CD4-positive, alpha-beta T cell treated with Interleukin-15 for 4 hours (primary cell): ENCODE measurements around the gene ELMO1.
"Not testable (repeated sequence)": the region's sequence is repeated elsewhere in the genome, so short reads cannot be mapped to it uniquely, and the experiment has no call there.

Experiments used
- DNase-seq: peaks from one replicate; pipeline ENCODE4 v3.0.0-alpha.2; 2020; ENCODE audit warnings: low spot score

Gene ELMO1

DNA sequence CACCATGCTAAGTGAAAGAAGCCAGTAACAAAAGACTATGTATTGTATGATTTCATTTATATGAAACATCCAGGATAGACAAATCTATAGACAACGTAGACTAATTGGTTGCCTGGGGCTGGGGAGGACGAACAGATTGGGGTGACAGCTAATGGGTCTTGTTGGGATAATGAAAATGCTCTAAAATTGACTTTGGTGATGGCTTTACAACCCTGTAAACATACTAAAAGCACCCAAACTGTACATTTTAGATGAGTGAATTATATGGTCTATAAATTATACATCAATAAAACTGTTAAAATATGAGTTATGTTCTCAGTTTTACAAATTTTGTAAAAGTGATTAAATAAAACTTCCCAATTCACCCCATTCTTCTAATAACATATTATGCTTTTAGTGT lies 261.5 kb downstream of the ELMO1 start:
- no peak for DNase-seq

DNA sequence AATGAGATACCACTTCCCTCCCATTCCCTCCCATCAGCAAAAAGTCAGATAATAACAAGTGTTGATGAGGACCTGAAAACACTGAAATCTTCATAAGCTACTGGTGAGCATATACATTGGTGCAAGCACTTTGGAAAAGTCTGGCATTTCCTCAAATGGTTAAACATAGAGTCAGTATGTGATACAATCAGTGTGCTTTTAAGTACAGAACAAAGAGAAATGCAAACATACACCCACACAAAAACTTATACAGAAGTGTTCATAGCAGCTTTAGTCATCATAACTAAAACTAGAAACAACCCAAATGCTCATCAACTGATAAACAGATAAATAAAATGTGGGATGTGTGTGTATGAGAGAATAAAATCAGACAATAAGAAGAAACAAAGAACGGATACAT lies 261.9 kb downstream of the ELMO1 start:
- no peak for DNase-seq

DNA sequence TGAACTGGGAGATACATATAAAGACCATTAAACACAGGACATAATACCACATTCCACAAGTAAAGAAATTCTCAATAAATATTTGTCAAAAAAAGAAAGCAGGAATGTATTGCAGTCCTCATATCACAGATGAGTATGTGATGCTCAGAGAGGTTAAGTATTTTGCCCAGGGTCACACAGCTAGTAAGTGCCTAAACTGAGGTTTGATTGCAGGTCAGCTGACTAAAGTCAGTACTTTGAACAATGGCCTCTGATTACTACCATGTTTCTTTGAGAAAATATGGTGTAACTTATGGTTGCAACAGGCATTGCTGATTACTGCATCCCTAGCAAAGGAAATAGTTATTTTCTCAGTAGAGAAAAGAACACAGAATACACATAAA lies 267.1 kb downstream of the ELMO1 start:
- no peak for DNase-seq

DNA sequence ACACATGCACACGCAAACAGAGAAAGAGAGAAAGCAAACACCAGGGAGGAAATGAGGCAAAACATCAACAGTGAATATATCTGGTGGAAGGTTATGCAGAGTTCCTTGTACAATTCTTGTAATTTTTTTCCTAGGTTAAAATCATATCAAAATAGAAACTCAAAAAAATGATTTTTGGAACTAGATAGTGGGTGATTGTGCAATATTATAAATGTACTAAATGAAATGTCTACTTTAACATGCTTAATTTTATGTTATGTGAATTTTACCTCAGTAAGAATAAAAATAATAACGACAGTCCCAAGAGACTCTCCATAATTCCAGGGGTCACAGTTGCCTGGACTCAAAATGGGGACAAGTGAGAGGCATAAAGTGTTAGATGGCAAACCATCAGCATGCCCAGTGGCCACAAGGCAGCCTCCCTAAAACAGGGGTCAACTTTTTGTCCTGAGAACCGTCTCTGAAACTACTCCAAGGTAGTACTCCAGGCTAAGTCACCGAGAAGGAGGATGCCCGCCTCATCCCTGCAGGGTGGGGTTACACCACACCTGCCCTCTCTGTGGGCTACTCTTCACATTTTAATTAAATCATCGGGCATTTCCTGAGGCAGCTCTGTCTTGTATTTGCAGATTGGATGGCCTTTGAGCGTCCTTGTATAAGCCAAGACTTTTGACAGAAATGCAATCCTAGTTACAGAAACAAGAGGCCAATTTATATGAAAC lies 267.7 kb downstream of the ELMO1 start:
- no peak for DNase-seq

DNA sequence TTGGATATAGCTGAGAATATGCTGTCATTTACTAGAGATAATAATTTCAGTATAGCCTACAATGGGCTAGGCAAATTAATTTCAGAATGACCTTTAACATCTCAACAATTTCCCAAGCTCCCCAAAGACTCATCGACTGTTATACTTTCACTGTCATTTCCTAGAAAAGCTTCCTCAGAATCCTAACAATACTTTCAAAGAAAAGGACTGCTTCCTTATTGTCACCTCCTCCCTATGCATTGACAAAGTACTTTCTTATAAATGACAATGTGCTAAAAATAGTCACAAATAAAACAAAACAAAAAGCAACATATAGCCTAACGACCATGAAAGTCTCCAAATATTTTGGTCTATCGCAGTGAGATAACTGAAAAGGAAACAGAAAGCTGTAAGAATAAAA lies 272.6 kb downstream of the ELMO1 start:
- no peak for DNase-seq

DNA sequence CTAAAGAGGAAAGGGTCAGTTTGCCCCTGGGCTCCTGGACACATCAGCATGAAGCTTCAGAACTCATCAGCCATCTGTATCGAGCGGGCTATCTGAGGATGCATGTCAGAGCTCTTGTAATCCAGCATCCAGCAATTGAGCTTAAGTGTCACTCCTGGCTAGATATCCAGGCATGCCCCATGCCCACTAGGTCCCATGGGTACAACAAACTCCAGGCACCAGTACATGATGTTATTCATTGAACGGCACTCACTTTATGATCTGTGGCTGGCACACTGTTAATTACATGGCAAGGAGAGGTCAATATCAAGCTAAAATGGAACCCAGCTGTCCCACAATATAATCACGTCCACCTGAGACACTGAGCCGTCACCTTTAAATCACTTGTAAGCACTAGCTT lies 274.2 kb downstream of the ELMO1 start:
- no peak for DNase-seq

DNA sequence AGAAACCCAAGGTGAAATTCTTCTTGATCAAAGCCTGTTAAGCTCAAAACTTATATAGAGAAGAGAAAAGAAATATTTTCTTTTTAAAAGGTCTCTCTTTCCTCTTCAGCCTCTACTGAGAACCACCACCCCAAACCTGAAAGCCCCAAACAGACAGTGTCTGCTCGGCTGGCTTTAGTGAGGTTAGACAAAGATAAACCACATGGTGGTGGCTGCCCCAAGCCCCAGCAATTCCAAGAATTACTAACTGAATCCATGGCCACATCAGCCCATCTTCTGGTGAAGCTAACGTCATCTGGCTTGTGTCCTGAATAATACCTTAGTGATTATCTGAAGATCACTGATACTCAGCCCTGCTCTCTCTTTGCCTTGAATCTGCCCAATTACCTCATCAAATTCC lies 275.0 kb downstream of the ELMO1 start:
- DNase-seq = no peak

DNA sequence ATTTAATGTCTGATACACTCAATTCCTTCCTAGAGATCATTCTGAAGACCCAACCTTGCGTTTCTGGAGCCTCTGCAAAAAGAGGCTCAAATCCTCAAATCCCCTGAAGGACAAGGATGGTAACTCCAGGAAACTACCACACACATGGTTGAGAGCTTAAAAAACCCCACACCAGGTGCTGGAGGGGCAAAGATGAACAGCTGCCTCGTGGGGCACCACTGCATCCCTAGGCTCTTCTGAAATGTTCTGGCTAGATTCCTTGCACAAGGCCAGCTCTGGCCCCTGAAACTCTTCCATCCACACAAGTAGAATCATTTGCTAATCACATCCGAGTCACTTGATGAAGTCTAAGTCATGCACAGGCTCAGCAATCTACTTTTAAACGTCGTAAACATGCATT lies 286.6 kb downstream of the ELMO1 start:
- DNase-seq = no peak

DNA sequence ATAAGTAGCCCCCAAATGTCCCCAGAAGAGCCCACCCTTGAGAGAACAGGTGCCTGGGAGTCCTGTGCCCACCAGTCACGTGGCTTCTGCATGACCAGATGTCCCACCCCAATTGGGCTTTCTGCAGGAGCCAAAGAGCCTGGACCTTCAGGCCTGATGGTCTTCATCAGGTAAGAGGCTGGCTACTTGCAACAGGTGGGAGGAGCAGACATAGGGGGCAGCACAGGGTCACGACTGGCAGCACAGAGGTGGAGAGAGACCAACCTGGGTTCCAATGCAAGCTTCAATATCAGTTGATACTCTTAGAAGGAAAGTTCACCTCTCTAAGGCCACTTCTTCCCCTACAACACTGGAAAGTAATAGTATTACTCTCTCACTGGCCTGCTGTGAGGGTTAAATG lies 288.0 kb downstream of the ELMO1 start:
- DNase-seq = no peak

DNA sequence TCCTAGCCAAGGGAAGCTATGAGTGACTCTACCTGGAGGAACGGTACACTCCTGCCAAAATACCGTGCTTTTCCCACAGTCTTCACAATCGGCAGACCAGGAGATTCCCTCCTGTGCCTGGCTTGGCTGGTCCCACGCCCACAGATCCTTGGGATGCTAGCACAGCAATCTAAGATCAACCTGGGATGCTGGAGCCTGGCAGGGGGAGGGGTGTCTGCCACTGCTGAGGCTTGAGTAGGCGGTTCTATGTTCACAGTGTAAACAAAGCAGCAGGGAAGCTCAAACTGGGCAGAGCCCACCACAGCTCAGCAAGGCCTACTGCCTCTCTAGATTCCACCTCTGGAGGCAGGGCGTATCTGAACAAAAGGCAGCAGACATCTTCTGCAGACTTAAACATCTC lies 295.3 kb downstream of the ELMO1 start:
- no peak for DNase-seq

DNA sequence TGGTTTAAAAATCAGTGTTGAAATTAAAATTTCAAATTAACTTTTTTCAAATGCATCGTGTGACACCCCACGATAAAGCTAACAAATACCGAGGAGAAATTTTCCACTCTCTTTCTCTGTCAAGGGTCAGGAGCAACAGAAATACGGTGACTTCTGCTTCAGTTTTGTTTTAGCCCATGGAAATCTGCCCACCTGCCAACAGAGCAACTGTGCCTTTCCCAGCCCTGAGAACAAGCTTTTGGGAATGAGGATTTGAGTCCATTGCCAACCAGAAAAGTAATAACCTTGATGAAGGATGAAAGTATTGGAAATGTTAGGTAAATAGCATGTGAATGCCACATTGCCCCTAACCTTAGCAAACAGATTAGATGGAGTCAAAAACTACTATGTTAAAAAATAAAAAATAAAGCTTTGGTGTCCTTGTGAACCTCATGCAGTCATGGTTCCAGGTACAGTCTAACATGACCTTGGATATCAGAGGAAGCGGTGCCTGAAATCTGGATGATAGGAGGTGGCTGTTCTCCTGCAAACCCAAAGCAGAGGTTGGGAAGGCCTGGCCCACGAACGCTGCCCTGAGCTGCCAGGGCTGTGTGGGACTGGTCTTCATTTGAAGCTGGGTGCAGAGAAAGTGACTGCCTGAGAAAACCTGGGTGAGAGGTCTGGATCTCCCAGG lies 296.8 kb downstream of the ELMO1 start:
- DNase-seq = no peak

DNA sequence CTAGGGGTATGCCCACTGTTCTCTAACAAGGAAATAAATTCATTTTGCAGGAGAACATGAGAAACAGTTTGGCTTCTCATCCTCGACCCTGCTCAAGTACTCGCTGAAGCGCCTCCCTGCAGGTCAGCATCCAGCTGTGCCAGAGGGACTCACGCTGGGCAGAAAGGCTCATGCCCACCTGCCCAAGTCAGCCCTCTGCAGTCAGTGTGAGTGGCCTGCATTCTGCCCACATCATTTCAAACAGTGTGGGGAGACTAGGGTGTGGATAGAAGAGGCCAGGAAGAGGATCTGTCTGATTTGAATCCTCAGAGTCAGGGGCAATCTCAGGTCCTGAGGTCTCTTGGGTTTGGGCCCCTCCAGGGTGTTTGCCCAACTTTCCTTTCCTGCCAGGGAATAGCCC lies 297.8 kb downstream of the ELMO1 start:
- DNase-seq = no peak

DNA sequence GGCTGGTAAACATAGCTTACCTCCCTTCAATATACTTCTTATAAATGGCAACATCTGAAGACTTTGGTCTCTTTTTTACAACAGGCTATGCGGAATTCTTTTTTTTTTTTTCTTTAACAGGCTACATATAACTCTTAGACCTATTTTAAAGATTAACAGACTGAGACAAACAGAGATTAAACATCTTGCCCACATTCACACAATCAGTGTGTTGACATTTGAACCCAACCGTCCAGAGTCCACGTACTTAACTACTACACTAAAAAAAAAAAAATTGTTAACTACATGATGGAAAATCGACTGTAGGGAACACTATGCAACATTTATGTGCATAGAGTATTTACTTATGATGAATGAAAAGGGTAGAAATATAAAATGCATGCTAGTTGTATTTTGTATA lies 298.5 kb downstream of the ELMO1 start:
- DNase-seq = no peak

DNA sequence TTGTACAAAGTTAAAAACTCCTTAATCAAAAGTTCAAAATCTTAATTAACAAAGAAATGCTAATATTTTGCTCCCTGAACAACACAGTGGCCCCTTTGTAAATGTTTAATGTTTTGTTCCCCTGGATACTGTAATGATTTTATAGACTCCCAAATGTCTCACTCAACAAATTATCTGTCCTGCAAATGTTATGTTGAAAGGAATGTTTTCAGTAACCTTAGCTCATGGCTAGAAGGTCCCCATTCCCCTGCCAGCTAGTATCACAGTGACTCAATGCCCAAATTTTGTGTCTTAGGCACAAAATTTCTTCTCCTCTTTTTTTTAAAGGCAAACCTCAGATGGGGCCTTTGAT lies 298.9 kb downstream of the ELMO1 start:
- no peak for DNase-seq

DNA sequence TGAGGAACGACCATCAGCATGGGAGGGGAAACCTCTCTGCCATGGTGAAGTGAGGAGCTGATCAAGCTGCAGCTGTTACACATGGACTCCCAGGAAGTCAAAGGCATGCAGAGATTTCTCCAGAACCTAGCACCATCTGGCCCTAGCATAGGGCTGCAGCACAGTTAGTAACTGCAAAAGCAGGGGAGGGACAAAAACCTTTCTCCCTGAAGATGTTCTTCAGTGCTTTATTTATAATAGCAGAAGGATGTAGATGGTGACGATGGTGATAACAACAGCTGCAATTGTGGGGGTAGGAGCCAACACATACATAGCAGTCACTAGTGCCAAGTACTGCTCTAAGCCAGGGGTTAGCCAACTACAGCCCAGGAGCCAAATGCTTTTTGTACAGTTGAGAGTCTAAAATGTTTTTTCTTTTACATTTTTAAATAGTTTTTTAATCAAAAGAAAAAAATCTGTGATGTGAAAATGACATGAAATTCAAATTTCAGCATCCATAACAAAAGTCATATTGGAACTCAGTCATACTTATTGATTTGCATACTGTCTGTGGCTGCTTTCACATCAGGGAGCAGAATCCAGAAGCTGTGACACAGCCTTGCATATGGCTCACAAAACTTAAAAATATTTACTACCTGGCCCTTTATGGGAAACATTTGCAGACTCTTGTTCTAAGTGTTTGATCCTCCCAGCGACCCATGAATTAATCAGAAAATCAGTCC lies 299.5 kb downstream of the ELMO1 start:
- DNase-seq = no peak

DNA sequence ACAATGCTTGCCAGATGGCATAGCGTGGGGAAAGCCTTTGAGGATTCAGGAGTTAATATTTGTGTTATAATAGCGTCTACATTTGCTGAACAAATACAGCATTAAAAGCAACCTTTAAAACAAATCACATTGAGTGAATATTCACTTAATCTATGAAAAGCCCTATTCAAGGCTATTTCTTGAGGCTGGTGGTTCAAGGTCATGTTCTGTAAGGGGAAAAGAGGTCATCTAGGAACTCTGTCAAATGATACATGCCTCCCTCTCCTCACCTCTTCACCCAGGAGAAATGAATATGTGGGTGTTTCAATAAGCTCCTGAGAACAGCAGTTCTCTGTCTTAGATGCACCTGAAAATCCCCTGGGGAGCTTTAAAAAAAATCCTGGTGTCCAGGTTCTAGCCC lies 303.0 kb downstream of the ELMO1 start:
- DNase-seq = no peak

DNA sequence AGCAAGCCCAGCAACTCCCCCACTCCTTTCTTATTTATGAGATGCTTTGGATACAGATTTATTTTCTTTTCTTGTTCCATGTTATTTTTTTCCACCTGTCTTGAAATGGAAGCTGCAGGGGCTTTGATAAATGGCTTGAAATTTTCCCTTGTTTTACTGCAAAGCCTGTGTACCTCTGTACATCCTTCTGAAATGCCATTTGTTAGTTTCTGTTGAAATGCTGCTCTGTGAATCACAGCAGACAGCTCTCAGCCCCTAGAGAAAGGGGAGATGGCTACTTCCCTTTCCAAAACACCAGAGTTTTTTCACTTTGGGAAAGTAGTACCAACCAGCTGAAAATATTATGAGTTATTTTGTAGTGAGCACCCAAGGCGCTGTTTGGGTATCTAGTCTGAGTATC lies 304.2 kb downstream of the ELMO1 start:
- DNase-seq = no peak

DNA sequence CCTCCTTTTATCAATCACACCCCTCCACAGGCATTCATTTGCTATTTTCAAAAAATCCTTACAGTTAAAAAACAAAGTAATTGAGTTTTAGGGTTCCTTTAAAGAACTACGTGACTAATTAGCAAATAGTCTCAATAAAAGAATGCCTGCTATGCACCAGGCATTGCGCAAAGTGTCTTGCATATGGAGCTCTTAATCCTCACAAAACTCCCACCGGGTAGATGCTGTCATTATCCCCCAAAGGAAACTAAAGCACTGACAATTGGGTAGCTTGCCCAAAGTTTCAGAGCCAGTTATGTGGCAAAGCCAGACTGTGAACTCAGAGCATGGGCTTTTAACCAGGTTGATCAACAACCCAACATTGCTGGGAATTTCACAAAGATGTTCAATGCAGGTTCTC lies 305.7 kb downstream of the ELMO1 start:
- no peak for DNase-seq

DNA sequence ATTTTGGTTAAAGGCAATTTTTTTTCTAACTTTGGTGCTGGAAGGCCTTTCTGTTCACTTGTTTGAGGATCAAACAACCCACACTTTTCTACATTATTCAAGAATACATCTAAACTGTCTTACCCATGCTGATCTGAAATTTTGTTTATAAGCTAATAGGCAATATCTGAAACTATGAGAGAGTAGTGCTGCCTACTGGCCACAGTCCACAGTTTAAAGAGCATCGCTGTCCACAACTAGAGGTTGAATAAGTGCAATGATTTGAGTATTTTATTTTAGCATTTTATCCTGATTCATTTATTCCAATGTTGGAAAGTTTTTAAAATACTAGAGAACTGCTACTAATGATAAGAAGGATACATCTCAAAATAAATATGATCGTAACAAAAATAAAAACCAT lies 306.9 kb downstream of the ELMO1 start:
- no peak for DNase-seq

DNA sequence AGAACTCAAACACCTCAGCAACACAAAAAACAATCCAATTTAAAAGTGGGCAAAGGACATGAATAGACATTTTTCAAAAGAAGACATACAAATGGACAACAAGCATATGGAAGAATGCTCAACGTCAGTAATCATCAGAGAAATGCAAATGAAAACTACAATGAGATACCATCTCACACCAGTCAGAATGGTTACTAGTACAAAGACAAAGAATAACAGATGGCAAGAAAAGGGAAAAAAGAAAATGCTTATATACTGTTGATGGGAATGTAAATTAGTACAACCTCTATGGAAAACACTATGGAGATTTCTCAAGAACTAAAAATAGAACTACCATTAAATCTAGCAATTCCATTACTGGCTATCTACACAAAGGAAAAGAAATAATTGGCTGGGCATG lies 314.8 kb downstream of the ELMO1 start:
- not testable (repeated sequence) for DNase-seq

DNA sequence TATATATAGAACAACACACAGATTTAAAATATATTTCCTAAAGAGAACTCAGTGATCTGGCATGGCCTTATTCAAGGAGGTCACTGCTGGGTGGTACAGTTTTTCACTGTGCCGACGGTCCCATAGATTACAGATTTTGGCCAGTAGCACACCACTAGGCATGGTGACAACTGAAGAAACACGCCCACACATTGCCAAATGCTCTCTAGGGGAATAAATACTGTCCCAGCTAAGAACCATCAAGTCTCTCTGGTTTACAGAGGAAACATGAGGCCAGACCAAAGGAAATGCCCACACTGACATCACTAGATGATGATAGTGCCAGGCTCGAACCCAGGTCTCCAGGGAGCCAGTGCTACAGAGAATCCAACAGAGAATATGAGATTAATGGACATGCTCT lies 316.8 kb downstream of the ELMO1 start:
- no peak for DNase-seq

DNA sequence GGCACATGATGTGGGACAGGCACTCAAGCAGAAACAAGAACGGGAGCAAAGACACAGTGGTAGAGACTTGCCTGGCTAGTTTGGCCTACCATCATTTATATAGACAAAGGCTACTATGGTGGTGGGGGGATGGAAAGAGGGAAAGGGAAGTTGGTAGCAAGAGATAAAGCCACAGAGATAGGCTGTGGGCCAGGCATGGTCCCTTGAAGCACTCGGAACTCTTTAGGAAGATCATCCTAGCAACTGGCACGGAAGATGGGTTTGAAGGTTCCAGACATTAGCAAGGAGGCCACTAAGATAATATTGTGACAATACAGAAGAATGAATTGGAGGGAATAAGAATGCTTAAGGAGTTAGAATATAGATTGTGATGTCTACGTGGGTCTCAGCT lies 319.6 kb downstream of the ELMO1 start:
- DNase-seq = no peak

DNA sequence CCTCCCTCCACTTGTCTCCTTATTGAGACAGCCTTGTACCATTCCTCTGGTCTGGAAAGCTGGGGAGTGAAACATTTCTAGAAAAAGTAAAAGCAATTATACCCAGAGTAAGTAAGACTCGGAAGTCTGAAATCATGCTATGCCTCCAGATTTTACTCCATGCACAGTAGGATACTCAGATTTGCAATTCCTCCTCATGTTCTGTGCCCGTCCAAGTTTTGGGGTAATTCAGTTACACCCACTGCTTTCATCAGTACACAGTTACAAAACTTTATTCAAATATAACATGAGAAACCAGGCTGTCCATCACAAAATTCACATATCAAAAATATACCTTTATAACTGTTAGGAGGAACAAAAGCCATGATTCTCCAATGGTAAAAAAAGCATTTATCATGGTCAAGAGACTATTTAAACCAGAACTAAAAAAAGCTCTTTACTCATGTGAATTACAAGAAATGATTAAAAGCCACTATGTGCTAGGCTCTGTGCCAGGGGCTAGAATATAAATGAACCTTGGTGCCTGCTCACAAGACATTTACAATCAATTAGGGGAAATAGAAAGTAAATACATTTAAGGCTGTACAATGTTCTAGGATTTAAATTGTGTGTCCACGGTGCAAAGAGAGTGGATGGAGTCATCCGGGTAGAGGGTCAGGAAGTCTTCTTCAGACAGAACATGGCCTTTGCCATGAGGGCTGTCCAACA lies 320.2 kb downstream of the ELMO1 start:
- DNase-seq = no peak
